K562 (cell line): ENCODE measurements around the gene WDR46. TPM values are rescaled to one million over a fixed set of nuclear protein-coding genes. Genes with fewer than 3 reads are reported as not detected.
A peak's percentile ranks its signal among the peaks of the same experiment; 100 is the strongest.

ENCODE experiments used
- ARID2 ChIP-seq: fragments of 450-650 bp; IDR thresholded peaks from 2 replicates; pipeline ENCODE4 v1.6.1; 2017; ENCODE audit warnings: antibody characterized with exemption, mild to moderate bottlenecking
- ARID3A ChIP-seq: IDR thresholded peaks from 2 replicates; pipeline ENCODE4 v1.6.1; 2012; ENCODE audit warnings: low read depth, low read length, improper control_type of control experiment, borderline replicate concordance
- CBX8 ChIP-seq: fragments of 200-600 bp; sonication (generic); IDR thresholded peaks from 2 replicates; pipeline ENCODE4 v1.6.1; 2012; ENCODE audit warnings: borderline replicate concordance, mixed run types, low read depth, mild to moderate bottlenecking, moderate library complexity, mixed read lengths, low read length, control low read depth, inconsistent platforms; ENCODE audit not compliant: poor library complexity, severe bottlenecking; ENCODE audit errors: extremely low read depth
- E2F1 ChIP-seq: sonication (generic); formaldehyde crosslinking; IDR thresholded peaks from 2 replicates; pipeline ENCODE4 v1.8.1; 2023; ENCODE audit warnings: mild to moderate bottlenecking, missing genetic modification reagents, moderate library complexity
- EGR1 ChIP-seq: fragments of 450-650 bp; conservative IDR thresholded peaks from 2 replicates; pipeline ENCODE4 v1.6.1; 2017; ENCODE audit warnings: mild to moderate bottlenecking
- EP300 ChIP-seq: IDR thresholded peaks from 2 replicates; pipeline ENCODE4 v1.6.1; 2012; ENCODE audit warnings: low read length, improper control_type of control experiment
- GABPA ChIP-seq: fragments of 200-800 bp; sonication (Bioruptor generic); conservative IDR thresholded peaks from 2 replicates; pipeline ENCODE4 v1.6.1; 2016; ENCODE audit warnings: low read depth, missing genetic modification characterization, missing compliant biosample characterization
- GABPB1 ChIP-seq: sonication (generic); formaldehyde crosslinking; IDR thresholded peaks from 2 replicates; pipeline ENCODE4 v1.8.0; 2022; ENCODE audit warnings: mild to moderate bottlenecking, missing genetic modification reagents
- GMEB1 ChIP-seq: fragments of 250-450 bp; sonication (Bioruptor Pico); IDR thresholded peaks from 2 replicates; pipeline ENCODE4 v1.4.0; 2020; ENCODE audit warnings: mild to moderate bottlenecking
- KLF6 ChIP-seq: fragments of 250-450 bp; sonication (Bioruptor Pico); IDR thresholded peaks from 2 replicates; pipeline ENCODE4 v1.4.0; 2020; ENCODE audit warnings: mild to moderate bottlenecking, moderate library complexity, borderline replicate concordance
- MTA3 ChIP-seq: fragments of 450-650 bp; formaldehyde crosslinking; IDR thresholded peaks from 2 replicates; pipeline ENCODE4 v1.6.1; 2017; ENCODE audit warnings: mild to moderate bottlenecking, borderline replicate concordance
- NR3C1 ChIP-seq: sonication (generic); formaldehyde crosslinking; IDR thresholded peaks from 2 replicates; pipeline ENCODE4 v1.8.1; 2022; ENCODE audit warnings: missing genetic modification reagents
- PATZ1 ChIP-seq: fragments of 250-450 bp; sonication (Bioruptor Pico); IDR thresholded peaks from 2 replicates; pipeline ENCODE4 v1.5.0; 2020; ENCODE audit warnings: mild to moderate bottlenecking, borderline replicate concordance
- RBM14 ChIP-seq: fragments of 200-400 bp; formaldehyde crosslinking; IDR thresholded peaks from 2 replicates; pipeline ENCODE4 v1.6.1; 2018; ENCODE audit warnings: low read depth, mild to moderate bottlenecking, low read length, moderate library complexity, borderline replicate concordance; ENCODE audit not compliant: insufficient read depth
- SLC30A9 ChIP-seq: fragments of 250-450 bp; sonication (Bioruptor Pico); IDR thresholded peaks from 2 replicates; pipeline ENCODE4 v1.8.0; 2022; ENCODE audit warnings: mild to moderate bottlenecking, moderate library complexity
- SMARCA4 ChIP-seq: fragments of 450-650 bp; IDR thresholded peaks from 2 replicates; pipeline ENCODE4 v1.6.1; 2016
- SMARCE1 ChIP-seq: fragments of 450-650 bp; IDR thresholded peaks from 2 replicates; pipeline ENCODE4 v1.7.1; 2016; ENCODE audit warnings: mild to moderate bottlenecking
- SNAPC5 ChIP-seq: fragments of 250-450 bp; sonication (Bioruptor Pico); IDR thresholded peaks from 2 replicates; pipeline ENCODE4 v1.8.0; 2021; ENCODE audit warnings: moderate library complexity, mild to moderate bottlenecking, inconsistent platforms
- ZNF12 ChIP-seq: sonication (generic); formaldehyde crosslinking; IDR thresholded peaks from 2 replicates; pipeline ENCODE4 v1.4.0; 2020; ENCODE audit warnings: mild to moderate bottlenecking, missing genetic modification reagents
- ZNF124 ChIP-seq: sonication (generic); formaldehyde crosslinking; IDR thresholded peaks from 2 replicates; pipeline ENCODE4 v1.8.1; 2022; ENCODE audit warnings: missing genetic modification reagents
- ZNF431 ChIP-seq: sonication (generic); formaldehyde crosslinking; IDR thresholded peaks from 2 replicates; pipeline ENCODE4 v1.8.0; 2022; ENCODE audit warnings: mild to moderate bottlenecking, missing genetic modification reagents
- polyA plus RNA-seq, 8 experiments: library from polyadenylated mRNA; depleted of rRNA in 4 of 8; stranded (reverse) in 5 of 8; unstranded in 3 of 8; fragments of >200 nt; fragmentation: Nextera tagmentation in 2 of 8; fragmentation: Illumina TruSeq in 1 of 8; extraction: Ambion mirVana in 2 of 8; extraction: Trizol in 1 of 8; gene quantifications; 2 replicates each; pipeline versions ENCODE4 v1.2.1 to v1.2.3, GENCODE V29; 2011 to 2014; ENCODE audit warnings: inconsistent platforms in 1 of 8, missing spikeins in 1 of 8
- total RNA-seq, 7 experiments: library from RNA; depleted of rRNA in 6 of 7; stranded (reverse); fragments of >200 nt in 6 of 7; fragmentation: Illumina TruSeq in 2 of 7; extraction: Trizol in 2 of 7; gene quantifications; 2 replicates each; pipeline versions ENCODE4 v1.2.1 to v1.2.3, GENCODE V29; 2011 to 2021; ENCODE audit warnings: low replicate concordance in 1 of 7

Gene WDR46
- total and polyA plus RNA-seq, 9 of the 15 experiments (the other 6 are each of a cell fraction or from before 2014, with no cell fraction given), result 8.9 to 146 (median 93.1) TPM

- TF ChIP-seq SLC30A9 (CRISPR knock-in tag), result no peak
- no peak for TF ChIP-seq SNAPC5
- no peak for TF ChIP-seq ARID3A
- TF ChIP-seq ZNF431, result 0 out of 2 replicates have a peak, but pooled peaks have one; percentile 12
- peak; percentile 35 for TF ChIP-seq KLF6 (CRISPR knock-in tag)
- no peak for TF ChIP-seq NR3C1 (CRISPR knock-in tag)
- no peak for TF ChIP-seq ZNF124 (CRISPR knock-in tag)
- TF ChIP-seq GABPB1 (CRISPR knock-in tag), result peak; percentile 100
- TF ChIP-seq SMARCA4, result no peak
- TF ChIP-seq GABPA (tag), result peak; percentile 100
- TF ChIP-seq ARID2, result no peak
- TF ChIP-seq MTA3, result peak; percentile 99
- peak; percentile 95 for TF ChIP-seq E2F1
- TF ChIP-seq EGR1, result no peak
- TF ChIP-seq EP300, result peak; percentile 68; the same call in 1 of the 2 replicates
- TF ChIP-seq ZNF12 (CRISPR knock-in tag), result peak; percentile 80
- TF ChIP-seq SMARCE1, result 0 out of 2 replicates have a peak, but pooled peaks have one; percentile 12
- peak; percentile 47 for TF ChIP-seq GMEB1 (CRISPR knock-in tag)
- no peak for TF ChIP-seq CBX8
- TF ChIP-seq RBM14, result no peak
- no peak; the same call in 1 of the 2 replicates for TF ChIP-seq PATZ1 (CRISPR knock-in tag)
These were observed 17.4 kb downstream of the WDR46 start, which contains the start of the genes RPS18 and VPS52 (continued) for GRCh38 chr6:33271468-33272274.
